ENCODE measurements around the gene PEAK3. TPM values are rescaled to one million over a fixed set of nuclear protein-coding genes. Genes with fewer than 3 reads are reported as not detected.

Gene PEAK3
- total and polyA plus RNA-seq, 12 donors: 0.05 to 3.2 (median 1.2) TPM; not detected in 1

DNA sequence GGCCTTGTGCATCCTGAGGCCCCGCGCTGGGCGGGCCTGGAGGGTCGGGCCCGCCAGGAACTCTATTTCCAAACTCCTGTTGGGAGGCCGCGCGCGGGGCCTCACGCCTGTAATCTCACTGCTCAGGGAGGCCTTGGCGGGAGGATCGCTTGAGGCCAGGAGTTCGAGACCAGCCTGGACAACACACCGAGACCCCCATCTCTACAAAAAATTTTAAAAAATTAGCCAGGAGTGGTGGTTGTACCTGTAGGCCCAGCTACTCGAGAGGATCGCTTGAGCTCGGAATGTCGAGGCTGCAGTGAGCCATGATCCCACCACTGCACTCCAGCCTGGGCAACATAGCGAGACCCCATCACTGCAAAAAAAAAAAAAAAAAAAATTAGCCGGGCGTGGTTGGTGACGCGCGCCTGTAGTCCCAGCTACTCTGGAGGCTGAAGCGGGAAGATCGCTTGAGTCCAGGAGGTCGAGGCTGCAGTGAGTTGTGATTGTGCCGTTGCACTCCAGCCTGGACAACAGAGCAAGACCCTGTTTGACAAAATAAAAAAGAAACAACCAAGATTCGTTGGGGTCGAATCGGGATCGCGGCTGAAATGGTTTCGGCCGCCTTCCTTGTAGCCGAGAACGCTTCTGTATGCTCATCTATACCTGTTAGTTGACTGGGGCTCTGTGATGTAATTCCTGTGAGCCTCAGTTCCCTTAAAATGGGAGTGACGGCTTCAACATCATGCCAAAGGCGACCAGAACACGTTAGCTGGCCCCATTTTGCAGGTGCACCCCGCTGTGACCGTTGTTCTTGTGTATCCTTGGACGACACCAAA, 44.7 kb downstream of the PEAK3 start:
- H3K27ac ChIP-seq: peak overlapping the region; percentile 94 to 100 (median 95)
- TF ChIP-seq, protein P1, sequence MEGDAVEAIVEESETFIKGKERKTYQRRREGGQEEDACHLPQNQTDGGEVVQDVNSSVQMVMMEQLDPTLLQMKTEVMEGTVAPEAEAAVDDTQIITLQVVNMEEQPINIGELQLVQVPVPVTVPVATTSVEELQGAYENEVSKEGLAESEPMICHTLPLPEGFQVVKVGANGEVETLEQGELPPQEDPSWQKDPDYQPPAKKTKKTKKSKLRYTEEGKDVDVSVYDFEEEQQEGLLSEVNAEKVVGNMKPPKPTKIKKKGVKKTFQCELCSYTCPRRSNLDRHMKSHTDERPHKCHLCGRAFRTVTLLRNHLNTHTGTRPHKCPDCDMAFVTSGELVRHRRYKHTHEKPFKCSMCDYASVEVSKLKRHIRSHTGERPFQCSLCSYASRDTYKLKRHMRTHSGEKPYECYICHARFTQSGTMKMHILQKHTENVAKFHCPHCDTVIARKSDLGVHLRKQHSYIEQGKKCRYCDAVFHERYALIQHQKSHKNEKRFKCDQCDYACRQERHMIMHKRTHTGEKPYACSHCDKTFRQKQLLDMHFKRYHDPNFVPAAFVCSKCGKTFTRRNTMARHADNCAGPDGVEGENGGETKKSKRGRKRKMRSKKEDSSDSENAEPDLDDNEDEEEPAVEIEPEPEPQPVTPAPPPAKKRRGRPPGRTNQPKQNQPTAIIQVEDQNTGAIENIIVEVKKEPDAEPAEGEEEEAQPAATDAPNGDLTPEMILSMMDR (IDR thresholded peaks at IDR 0.05): no peak
- no peak for TF ChIP-seq POLR2A (IDR thresholded peaks at IDR 0.05)
- no peaks in the 10 kb centered on the region for H3K27me3 ChIP-seq
- H3K4me3 ChIP-seq: peak overlapping the region; percentile 29 to 93 (median 74)
- DNase-seq: no peak
- WGBS, 4 donors: 46 to 64% (median 53%) methylated on average over 33 to 43 of the region's 43 CpGs
- H3K9me3 ChIP-seq (replicated peaks in 1 of 3): no peaks in the 10 kb centered on the region
- H3K4me1 ChIP-seq (replicated peaks in 1 of 2): peaks cover 28 to 60% of the 10 kb centered on the region in 2 donors
- H3K36me3 ChIP-seq (replicated peaks in 1 of 2): peaks cover 0 to 10% of the 10 kb centered on the region in 2 donors
- intact Hi-C loops (cut with DNase I): loop anchor here (2.0 to 10.0 kb wide), 4 partner anchors 35 to 80 kb away; no protein-coding TSS in a partner anchor

- intact Hi-C loops (cut with DNase I): loop anchor here (2.0 to 10.0 kb wide), 4 partner anchors 36 to 79 kb away; no protein-coding TSS in a partner anchor
- Histone ChIP-seq H3K4me1 (replicated peaks in 1 of 2) (peaks cover 31 to 65% of the 10 kb centered on the region in 2 donors), H3K9me3 (replicated peaks in 1 of 3) (no peaks in the 10 kb centered on the region), H3K27me3 (no peaks in the 10 kb centered on the region), H3K4me3 (peak within 1 kb of the TSS; percentile 53 to 93 (median 74)), H3K36me3 (replicated peaks in 1 of 2) (peaks cover 0 to 10% of the 10 kb centered on the region in 2 donors), H3K27ac (peak within 1 kb of the TSS; percentile 94 to 100 (median 95))
- 0 to 1% (median 1%) methylated on average over 25 to 80 of the region's 80 CpGs for WGBS, 4 donors
- TF ChIP-seq POLR2A (IDR thresholded peaks at IDR 0.05): peak; percentile 31 to 82
- TF ChIP-seq, protein P1 (IDR thresholded peaks at IDR 0.05): peak; percentile 83 to 100 (median 98)
- peak; percentile 97 to 99 (median 98) for DNase-seq
Observed at GRCh38 chr19:2236314-2237050, 45.5 kb downstream of the PEAK3 start, which contains the start of the genes PLEKHJ1 and SF3A2. TSS of gene PLEKHJ1 (minus strand) at chr19:2236329. CDS start at chr19:2236248, 81 bp downstream. TSS of gene SF3A2 (plus strand) at chr19:2236824. CDS start at chr19:2243419, 6,595 bp downstream.

- peaks cover 0 to 10% of the 10 kb centered on the region in 2 donors for H3K36me3 ChIP-seq (replicated peaks in 1 of 2)
- peak overlapping the region; percentile 94 to 100 (median 95) for H3K27ac ChIP-seq
- 1% methylated on average over 26 to 28 of the region's 28 CpGs; no CpG with 5 or more reads in 2 of the 4 donors for WGBS, 4 donors
- H3K4me1 ChIP-seq (replicated peaks in 1 of 2): peaks cover 35 to 70% of the 10 kb centered on the region in 2 donors
- H3K4me3 ChIP-seq: peak overlapping the region in 3 of 4 donors; percentile 53 to 87 (median 61)
- TF ChIP-seq POLR2A (IDR thresholded peaks at IDR 0.05): no peak
- TF ChIP-seq, protein P1 (IDR thresholded peaks at IDR 0.05): no peak
- H3K9me3 ChIP-seq (replicated peaks in 1 of 3): no peaks in the 10 kb centered on the region
- no peak for DNase-seq
- no peaks in the 10 kb centered on the region for H3K27me3 ChIP-seq
- intact Hi-C loops (cut with DNase I): loop anchor here (2.0 to 10.0 kb wide), 4 partner anchors 36 to 79 kb away; no protein-coding TSS in a partner anchor
Observed at GRCh38 chr19:2236064-2236313, 46.0 kb downstream of the PEAK3 start.
